Calu3 (cell line): Measurements from ENCODE around the gene LRRFIP1. TPM values are rescaled to one million over a fixed set of nuclear protein-coding genes. Genes with fewer than 3 reads are reported as not detected.
A peak's percentile ranks its signal among the peaks of the same experiment; 100 is the strongest.

Source experiments
- BruUV-seq: library from RNA; stranded (reverse); fragments of 400-500 nt; replicated peaks from 2 replicates; lab custom pipeline; 2021; lab: Mats Ljungman, UMichigan
- CTCF ChIA-PET: fragments of 300-600 bp; sonication (Branson Sonifier 250); formaldehyde crosslinking; loops from one replicate; lab custom pipeline; 2022; ENCODE audit warnings: antibody characterized with exemption; lab: Charles Lee
- DNase-seq: peaks from one replicate; pipeline ENCODE4 v3.0.0; 2022
- H3K27ac Mint-ChIP-seq: one replicate; pipeline ENCODE4 v1.8.0; 2022; ENCODE audit warnings: mixed read lengths; ENCODE audit not compliant: unreplicated experiment
- H3K27me3 Mint-ChIP-seq: one replicate; pipeline ENCODE4 v1.8.0; 2022; ENCODE audit warnings: mixed read lengths; ENCODE audit not compliant: unreplicated experiment
- H3K36me3 Mint-ChIP-seq: one replicate; pipeline ENCODE4 v1.8.0; 2022; ENCODE audit warnings: mild to moderate bottlenecking, moderate library complexity, mixed read lengths; ENCODE audit not compliant: insufficient read depth, unreplicated experiment
- H3K4me1 Mint-ChIP-seq: one replicate; pipeline ENCODE4 v1.8.0; 2022; ENCODE audit warnings: mild to moderate bottlenecking, low read depth, mixed read lengths; ENCODE audit not compliant: unreplicated experiment
- H3K4me3 Mint-ChIP-seq: one replicate; pipeline ENCODE4 v1.8.0; 2022; ENCODE audit warnings: mild to moderate bottlenecking, low read depth, moderate library complexity, mixed read lengths; ENCODE audit not compliant: unreplicated experiment
- H3K9me3 Mint-ChIP-seq: one replicate; pipeline ENCODE4 v1.8.0; 2022; ENCODE audit warnings: low read depth, mixed read lengths; ENCODE audit not compliant: unreplicated experiment
- CTCF ChIP-seq: fragments of 200-600 bp; IDR thresholded peaks from one replicate; pipeline ENCODE4 v1.8.0; 2022; ENCODE audit warnings: antibody characterized with exemption; ENCODE audit not compliant: unreplicated experiment
- intact Hi-C: fragments of 100-400 bp; cut with micrococcal nuclease; formaldehyde crosslinking; loops from one replicate; pipeline ENCODE4 v1.10.0; 2022; ENCODE audit not compliant: unreplicated experiment
- total RNA-seq: library from RNA; stranded (reverse); gene quantifications from 2 replicates; pipeline ENCODE4 v1.2.3, GENCODE V29; 2022

LRRFIP1 gene
- total RNA-seq, 1 experiment from 2014 or later: 161 TPM

GRCh38 chr2:237715459-237715947 lies 88.1 kb downstream of the LRRFIP1 start:
- no TSS peak for BruUV-seq
- TF ChIP-seq CTCF: no peak
- peak; percentile 55 for DNase-seq
- Mint-ChIP-seq H3K9me3 (no peaks in the 10 kb centered on the region), H3K27me3 (no peaks in the 10 kb centered on the region), H3K36me3 (peaks cover 77% of the 10 kb centered on the region), H3K27ac (peak overlapping the region; percentile 28), H3K4me3 (peak overlapping the region; percentile 71), H3K4me1 (peaks cover 78% of the 10 kb centered on the region)
- CTCF ChIA-PET: interaction anchor here (0.9 to 1.4 kb wide), 4 partner anchors 13 to 17 kb away, joined by 3 to 5 read pairs (median 4); no protein-coding TSS in a partner anchor
- intact Hi-C loops: loop anchor here (2.0 kb wide), 1 partner anchor 21 kb away; no protein-coding TSS in a partner anchor

GRCh38 chr2:237716011-237716410 lies 88.6 kb downstream of the LRRFIP1 start:
- Mint-ChIP-seq H3K4me3 (peak overlapping the region; percentile 71), H3K36me3 (peaks cover 79% of the 10 kb centered on the region), H3K9me3 (no peaks in the 10 kb centered on the region), H3K27me3 (no peaks in the 10 kb centered on the region), H3K27ac (peak overlapping the region; percentile 28), H3K4me1 (peaks cover 81% of the 10 kb centered on the region)
- no peak for TF ChIP-seq CTCF
- intact Hi-C loops: no loop called here
- DNase-seq: no peak
- BruUV-seq: no TSS peak
- CTCF ChIA-PET: interaction anchor here (1.0 to 1.4 kb wide), 3 partner anchors 15 to 18 kb away, joined by 3 to 5 read pairs (median 4); no protein-coding TSS in a partner anchor

GRCh38 chr2:237717366-237718276 lies 90.2 kb downstream of the LRRFIP1 start:
- Mint-ChIP-seq H3K9me3 (no peaks in the 10 kb centered on the region), H3K4me3 (no peak overlapping the region), H3K4me1 (peaks cover 80% of the 10 kb centered on the region), H3K27me3 (no peaks in the 10 kb centered on the region), H3K36me3 (peaks cover 72% of the 10 kb centered on the region), H3K27ac (peak overlapping the region; percentile 21)
- no TSS peak for BruUV-seq
- no peak for TF ChIP-seq CTCF
- DNase-seq: no peak
- CTCF ChIA-PET: interaction anchor here (0.5 to 0.7 kb wide), 2 partner anchors 28 to 32 kb away, joined by 6 to 7 read pairs; no protein-coding TSS in a partner anchor
- intact Hi-C loops: no loop called here

GRCh38 chr2:237718277-237718634 lies 90.9 kb downstream of the LRRFIP1 start:
- Mint-ChIP-seq H3K9me3 (no peaks in the 10 kb centered on the region), H3K27me3 (no peaks in the 10 kb centered on the region), H3K36me3 (peaks cover 66% of the 10 kb centered on the region), H3K4me1 (peaks cover 74% of the 10 kb centered on the region), H3K4me3 (no peak overlapping the region), H3K27ac (peak overlapping the region; percentile 21)
- intact Hi-C loops: no loop called here
- no peak for DNase-seq
- BruUV-seq: no TSS peak
- CTCF ChIA-PET: no interaction called here
- TF ChIP-seq CTCF: no peak
